Upper lobe of right lung (tissue), 1 donor: ENCODE measurements around the gene HS1BP3. TPM values are rescaled to one million over a fixed set of nuclear protein-coding genes. Genes with fewer than 3 reads are reported as not detected.

Experiments used
- ATAC-seq: fragments of 200-7000 bp; cut with Tn5 transposase; one replicate; pipeline ENCODE4 v1.9.1; 2020; ENCODE audit warnings: mild to moderate bottlenecking, moderate library complexity
- DNase-seq: peaks from one replicate; pipeline ENCODE4 v3.0.0-alpha.2; 2020
- H3K27ac ChIP-seq: fragments of 200-600 bp; one replicate; pipeline ENCODE4 v1.8.0; 2022
- H3K27me3 ChIP-seq: fragments of 200-600 bp; one replicate; pipeline ENCODE4 v1.8.0; 2022; ENCODE audit warnings: mild to moderate bottlenecking
- H3K36me3 ChIP-seq: fragments of 200-600 bp; one replicate; pipeline ENCODE4 v1.8.0; 2022
- H3K4me1 ChIP-seq: fragments of 200-600 bp; one replicate; pipeline ENCODE4 v1.8.0; 2022
- H3K4me3 ChIP-seq: fragments of 200-600 bp; one replicate; pipeline ENCODE4 v1.8.0; 2022; ENCODE audit warnings: mild to moderate bottlenecking
- H3K9me3 ChIP-seq: fragments of 200-600 bp; one replicate; pipeline ENCODE4 v1.8.0; 2022
- intact Hi-C: fragments of 100-400 bp; cut with DNase I; formaldehyde crosslinking; loops from one replicate; pipeline ENCODE4 v1.11.0; 2022
- total RNA-seq: library from RNA; stranded (reverse); fragmentation: NEBNext Ultra II Directional; extraction: Animal tissue kit (Norgen Biotek cat#: 25700); gene quantifications from one replicate; pipeline ENCODE4 v1.2.1, GENCODE V29; 2021
- TF ChIP-seq, protein P1 (sequence below): fragments of 200-600 bp; IDR thresholded peaks from one replicate; pipeline ENCODE4 v1.8.0; 2022; ENCODE audit warnings: antibody characterized with exemption
- donor health status: DM: no; HTN: yes; CAD: no; lungs with severe emphysema.

HS1BP3 gene
- total RNA-seq, 1 donor from 2014 or later = 35.8 TPM

DNA sequence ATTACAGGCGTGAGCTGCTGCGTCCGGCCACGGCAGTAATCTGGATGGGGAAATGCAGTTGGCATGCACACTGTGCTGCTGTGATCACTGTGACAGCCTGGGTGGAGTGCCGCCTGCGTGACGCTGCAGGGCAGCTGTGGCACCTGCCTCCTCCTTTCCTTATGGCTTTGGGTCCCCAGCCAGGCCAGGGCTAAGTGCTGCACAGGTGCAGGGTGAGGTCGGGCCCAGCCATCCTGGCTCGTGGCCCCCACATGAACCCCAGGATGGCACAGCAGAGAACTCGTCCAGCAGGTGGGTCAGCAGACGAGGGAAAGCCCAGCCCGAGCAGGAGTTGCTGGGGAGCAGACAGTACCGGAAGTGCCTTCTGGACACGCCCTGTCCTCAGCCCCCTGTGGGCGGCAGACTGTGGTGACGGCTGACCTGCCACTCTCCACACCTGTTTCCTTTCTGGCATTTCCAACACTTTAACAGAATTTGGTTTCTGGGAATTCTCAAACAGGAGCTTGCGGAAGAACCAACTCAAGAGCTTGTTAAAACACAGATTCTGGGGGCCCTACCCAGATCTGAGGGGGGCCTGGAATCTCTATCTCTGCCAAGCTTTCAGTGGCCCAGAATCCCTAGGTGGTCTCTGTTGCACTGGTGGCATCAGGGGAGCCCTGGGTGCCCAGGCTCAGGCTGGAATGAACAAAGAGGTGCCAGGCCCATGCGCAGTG is 16.9 kb downstream of the HS1BP3 start:
- intact Hi-C loops = loop anchor here (10.0 kb wide), 1 partner anchor 189 kb away; the partner anchor contains the start of gene RHOB

DNA sequence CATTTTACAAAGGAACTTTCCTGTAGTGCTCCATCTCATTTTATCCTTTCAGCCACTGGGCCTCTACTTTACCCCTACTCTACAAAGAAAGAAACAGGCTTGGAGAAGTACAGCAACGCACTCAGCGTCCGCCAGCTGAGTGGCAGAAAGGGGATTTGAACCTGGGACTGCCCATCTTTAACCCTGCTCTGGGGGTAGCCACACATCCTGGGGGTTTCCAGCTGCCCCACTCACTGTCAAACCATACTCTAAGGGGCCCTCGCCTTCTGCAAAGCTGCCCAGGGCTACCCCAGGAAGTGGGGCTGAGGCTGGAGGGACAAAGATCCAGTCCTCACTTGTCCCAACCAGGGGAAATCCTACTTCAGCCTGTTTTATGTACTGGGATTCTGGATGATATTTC is 17.9 kb downstream of the HS1BP3 start:
- Histone ChIP-seq H3K4me1 (peaks cover 24% of the 10 kb centered on the region), H3K27ac (peak overlapping the region; percentile 70), H3K36me3 (peaks cover 4% of the 10 kb centered on the region), H3K9me3 (no peaks in the 10 kb centered on the region), H3K4me3 (no peak overlapping the region), H3K27me3 (no peaks in the 10 kb centered on the region)
- DNase-seq (no peak), ATAC-seq (no peak)
- intact Hi-C loops = loop anchor here (10.0 kb wide), 1 partner anchor 188 kb away; the partner anchor contains the start of gene RHOB
- TF ChIP-seq, protein P1, sequence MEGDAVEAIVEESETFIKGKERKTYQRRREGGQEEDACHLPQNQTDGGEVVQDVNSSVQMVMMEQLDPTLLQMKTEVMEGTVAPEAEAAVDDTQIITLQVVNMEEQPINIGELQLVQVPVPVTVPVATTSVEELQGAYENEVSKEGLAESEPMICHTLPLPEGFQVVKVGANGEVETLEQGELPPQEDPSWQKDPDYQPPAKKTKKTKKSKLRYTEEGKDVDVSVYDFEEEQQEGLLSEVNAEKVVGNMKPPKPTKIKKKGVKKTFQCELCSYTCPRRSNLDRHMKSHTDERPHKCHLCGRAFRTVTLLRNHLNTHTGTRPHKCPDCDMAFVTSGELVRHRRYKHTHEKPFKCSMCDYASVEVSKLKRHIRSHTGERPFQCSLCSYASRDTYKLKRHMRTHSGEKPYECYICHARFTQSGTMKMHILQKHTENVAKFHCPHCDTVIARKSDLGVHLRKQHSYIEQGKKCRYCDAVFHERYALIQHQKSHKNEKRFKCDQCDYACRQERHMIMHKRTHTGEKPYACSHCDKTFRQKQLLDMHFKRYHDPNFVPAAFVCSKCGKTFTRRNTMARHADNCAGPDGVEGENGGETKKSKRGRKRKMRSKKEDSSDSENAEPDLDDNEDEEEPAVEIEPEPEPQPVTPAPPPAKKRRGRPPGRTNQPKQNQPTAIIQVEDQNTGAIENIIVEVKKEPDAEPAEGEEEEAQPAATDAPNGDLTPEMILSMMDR = no peak

More for the DNA sequence above, 16.9 kb downstream of the HS1BP3 start:
- H3K27me3 ChIP-seq = no peaks in the 10 kb centered on the region
- H3K4me1 ChIP-seq = peaks cover 24% of the 10 kb centered on the region
- H3K4me3 ChIP-seq = no peak overlapping the region
- peaks cover 12% of the 10 kb centered on the region for H3K36me3 ChIP-seq
- DNase-seq (peak; percentile 88), ATAC-seq (peak; percentile 89)
- TF ChIP-seq, protein P1 = peak; percentile 5
- H3K27ac ChIP-seq = peak overlapping the region; percentile 70
- no peaks in the 10 kb centered on the region for H3K9me3 ChIP-seq

DNA sequence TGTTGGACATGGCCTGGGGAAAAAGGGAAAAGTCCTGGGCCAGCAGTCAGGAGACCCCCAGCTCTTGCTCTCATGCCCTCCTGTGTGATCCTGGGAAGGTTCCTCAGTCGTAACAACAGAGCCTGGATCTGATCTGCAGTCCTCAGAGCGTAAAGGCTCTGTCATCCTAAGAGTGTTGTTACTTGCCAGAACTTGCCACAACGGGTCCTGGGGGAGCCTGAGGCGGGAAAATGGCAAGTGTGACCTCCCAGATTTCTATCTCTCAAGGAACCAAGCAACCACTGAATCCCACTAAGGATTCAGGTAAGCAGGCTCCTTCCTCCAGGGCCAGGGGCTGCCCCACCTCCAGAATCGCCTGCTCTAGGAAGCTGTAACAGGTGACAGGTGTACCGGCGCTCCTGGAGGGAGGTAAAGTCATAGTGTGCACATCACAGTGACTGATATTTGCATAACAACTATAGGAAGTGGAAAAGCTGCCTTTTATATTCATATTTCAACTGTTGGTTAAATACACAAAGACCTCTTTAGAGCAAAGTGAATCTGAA is 18.4 kb downstream of the HS1BP3 start:
- no peak for DNase-seq
- TF ChIP-seq, protein P1 = no peak
- no peak overlapping the region for H3K27ac ChIP-seq

DNA sequence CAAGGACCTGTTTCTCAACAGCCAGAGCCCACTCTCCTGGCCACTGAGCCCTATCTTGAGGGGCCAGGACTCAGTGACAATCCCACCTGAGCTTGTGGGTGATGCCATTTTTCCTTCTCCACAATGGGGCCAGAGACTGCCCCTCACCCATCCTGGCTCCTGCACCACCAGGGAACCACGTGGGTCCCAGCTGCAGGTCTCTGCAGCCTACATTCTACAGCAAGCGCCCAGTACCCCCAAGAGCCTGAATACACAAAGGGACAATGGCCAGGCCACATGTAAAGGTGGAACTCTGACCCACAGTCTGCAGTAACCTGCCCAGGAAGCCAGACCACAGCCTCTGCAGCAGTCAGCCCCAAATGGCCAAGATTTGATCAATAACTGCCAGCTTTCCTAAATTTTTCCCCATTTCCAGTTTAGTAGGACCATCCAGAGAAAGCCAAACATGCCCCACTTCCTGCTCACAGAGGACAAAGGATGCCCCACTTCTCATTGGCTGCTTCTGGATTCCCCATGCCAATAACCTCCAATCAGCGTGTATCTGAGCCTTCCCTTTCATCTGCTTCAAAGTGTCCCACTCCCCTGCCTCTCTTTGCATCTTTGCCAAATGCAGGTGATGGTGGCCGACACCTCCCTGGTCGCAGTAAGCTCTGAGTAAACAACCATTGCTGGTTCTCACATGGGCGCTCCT is 19.1 kb downstream of the HS1BP3 start:
- no peaks in the 10 kb centered on the region for H3K36me3 ChIP-seq
- ATAC-seq (no peak), DNase-seq (no peak)
- peaks cover 24% of the 10 kb centered on the region for H3K4me1 ChIP-seq
- H3K4me3 ChIP-seq = no peak overlapping the region
- TF ChIP-seq, protein P1 = no peak
- H3K27ac ChIP-seq = no peak overlapping the region
- intact Hi-C loops = loop anchor here (10.0 kb wide), 1 partner anchor 187 kb away; the partner anchor contains the start of gene RHOB
- H3K27me3 ChIP-seq = no peaks in the 10 kb centered on the region
- H3K9me3 ChIP-seq = no peaks in the 10 kb centered on the region

More for the DNA sequence above, 18.4 kb downstream of the HS1BP3 start:
- intact Hi-C loops = loop anchor here (10.0 kb wide), 1 partner anchor 188 kb away; the partner anchor contains the start of gene RHOB
- ATAC-seq = no peak
- Histone ChIP-seq H3K27me3 (no peaks in the 10 kb centered on the region), H3K4me1 (peaks cover 24% of the 10 kb centered on the region), H3K36me3 (no peaks in the 10 kb centered on the region), H3K9me3 (no peaks in the 10 kb centered on the region), H3K4me3 (no peak overlapping the region)

DNA sequence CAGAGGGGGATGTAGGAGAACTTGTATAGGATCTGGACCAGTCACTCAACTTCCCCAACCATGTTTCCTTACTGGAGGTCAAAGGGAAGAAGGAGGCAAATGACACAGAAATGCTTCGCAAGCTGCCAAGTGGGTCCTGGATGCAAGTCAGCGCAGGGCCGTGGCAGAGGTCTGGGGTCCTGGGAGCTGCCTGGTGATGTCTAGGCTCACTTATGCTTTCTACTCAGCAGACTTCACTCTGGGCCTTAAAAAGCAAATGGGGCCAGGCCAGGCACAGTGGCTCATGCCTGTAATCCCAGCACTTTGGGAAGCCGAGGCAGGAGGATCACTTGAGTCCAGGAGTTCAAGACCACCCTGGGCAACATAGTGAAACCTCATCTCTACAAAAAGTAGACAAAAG is 19.9 kb downstream of the HS1BP3 start:
- Histone ChIP-seq H3K9me3 (no peaks in the 10 kb centered on the region), H3K27me3 (no peaks in the 10 kb centered on the region), H3K4me3 (no peak overlapping the region), H3K27ac (no peak overlapping the region), H3K4me1 (peaks cover 24% of the 10 kb centered on the region), H3K36me3 (no peaks in the 10 kb centered on the region)
- TF ChIP-seq, protein P1 = no peak
- intact Hi-C loops = loop anchor here (10.0 kb wide), 1 partner anchor 186 kb away; the partner anchor contains the start of gene RHOB
- DNase-seq = no peak
- no peak for ATAC-seq
